Left kidney (tissue), 2 donors: ENCODE data around the gene SPAG16. TPM values are rescaled to one million over a fixed set of nuclear protein-coding genes. Genes with fewer than 3 reads are reported as not detected.
"Not testable (repeated sequence)": the region's sequence is repeated elsewhere in the genome, so short reads cannot be mapped to it uniquely, and the experiment has no call there.

Source experiments
- DNase-seq: peaks from one replicate; pipeline ENCODE4 v3.0.0-alpha.2; 2013
- polyA plus RNA-seq: library from polyadenylated mRNA; unstranded; fragments of 120-200 nt; gene quantifications from one replicate; pipeline ENCODE4 v1.2.1, GENCODE V29; 2013; ENCODE audit not compliant: insufficient read length

Gene SPAG16
- polyA plus RNA-seq, 1 donor: 71.7 TPM

- DNase-seq: no peak
These were observed 18.6 kb upstream of the SPAG16 start for GRCh38 chr2:213265679-213266078.

DNA sequence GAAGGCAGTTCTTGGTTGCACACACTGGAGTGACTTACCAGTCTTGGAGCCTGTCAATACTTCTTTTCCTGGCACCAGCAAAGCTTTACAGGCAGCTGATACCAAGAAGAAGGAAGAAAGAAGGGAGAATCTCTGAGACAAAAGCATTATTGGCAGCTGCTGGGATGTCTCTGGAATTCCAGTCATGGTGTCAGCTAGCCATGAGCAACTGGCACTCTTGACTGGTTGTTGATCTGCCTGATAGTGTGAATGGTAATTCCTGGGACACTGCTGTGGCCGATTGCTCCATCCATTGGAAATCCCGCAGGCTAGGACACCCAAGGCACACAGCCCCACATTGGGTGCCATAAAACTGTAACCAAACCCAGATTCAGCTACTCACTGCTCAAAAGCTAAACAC, 17.8 kb upstream of the SPAG16 start:
- DNase-seq: no peak

GRCh38 chr2:213271947-213272346, 12.3 kb upstream of the SPAG16 start:
- no peak for DNase-seq

- no peak for DNase-seq
These were observed 10.1 kb upstream of the SPAG16 start for GRCh38 chr2:213274143-213274542.

GRCh38 chr2:213275265-213275664, 9.0 kb upstream of the SPAG16 start:
- no peak for DNase-seq

GRCh38 chr2:213277134-213277533, 7.1 kb upstream of the SPAG16 start:
- DNase-seq: not testable (repeated sequence)

GRCh38 chr2:213279116-213279620, 5.1 kb upstream of the SPAG16 start:
- no peak for DNase-seq

DNA sequence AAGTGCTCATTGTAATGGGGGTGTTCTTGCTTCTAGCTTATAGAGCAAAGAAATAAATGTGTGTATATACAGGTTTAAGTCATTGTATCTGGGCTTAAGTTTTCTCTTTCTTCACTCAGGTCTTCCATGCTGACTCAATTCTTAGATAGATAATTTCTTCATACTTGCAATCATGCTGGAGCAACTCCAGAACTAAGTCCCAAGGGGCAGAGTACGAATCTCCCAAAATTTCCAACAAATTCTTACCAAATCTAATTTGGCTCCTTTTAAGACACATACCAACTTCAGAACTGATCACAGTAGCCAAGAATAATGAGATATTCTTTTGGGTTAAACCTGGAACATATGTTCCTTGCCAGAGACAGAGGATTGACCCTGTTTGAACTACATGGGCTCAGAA, 4.3 kb upstream of the SPAG16 start:
- no peak for DNase-seq

DNA sequence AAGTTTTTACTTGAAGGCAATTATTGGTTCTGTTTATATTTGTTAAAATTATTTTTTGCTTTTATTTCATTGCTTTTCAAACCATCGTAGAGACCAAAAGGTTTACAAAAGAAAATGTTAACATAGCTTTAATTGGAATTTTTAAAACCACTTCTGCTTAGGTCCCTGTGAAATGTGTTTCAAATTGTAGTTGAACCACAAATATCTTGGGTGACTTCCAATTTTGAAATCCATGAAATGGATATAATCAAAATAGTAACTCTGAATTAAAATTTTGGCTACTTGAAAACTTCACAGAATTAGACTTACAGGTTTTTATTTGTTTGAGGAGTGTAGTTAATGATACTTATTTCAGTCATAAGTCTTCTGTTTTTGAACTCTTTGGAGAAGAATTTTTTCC, 3.1 kb upstream of the SPAG16 start:
- no peak for DNase-seq

GRCh38 chr2:213285404-213285803, 1.1 kb downstream of the SPAG16 start:
- no peak for DNase-seq

DNA sequence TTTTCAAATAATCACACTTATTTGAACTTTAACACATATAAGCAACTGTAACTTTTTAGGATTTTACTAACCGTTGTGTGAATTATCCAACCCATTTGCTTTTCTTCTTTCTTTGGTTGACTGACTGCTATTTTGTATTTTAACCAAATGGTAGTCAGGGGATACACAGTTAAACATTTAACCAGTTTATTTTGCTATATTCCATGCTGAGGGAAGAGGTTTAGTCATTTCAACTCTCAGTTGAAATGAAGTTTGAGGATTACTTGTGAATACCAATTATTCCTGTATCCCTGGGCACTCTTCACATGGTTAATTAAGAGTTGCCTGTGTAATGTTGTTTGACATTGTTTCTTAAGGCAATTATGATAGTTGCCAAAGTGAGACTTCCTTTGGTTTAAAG, 1.9 kb downstream of the SPAG16 start:
- DNase-seq: no peak

DNA sequence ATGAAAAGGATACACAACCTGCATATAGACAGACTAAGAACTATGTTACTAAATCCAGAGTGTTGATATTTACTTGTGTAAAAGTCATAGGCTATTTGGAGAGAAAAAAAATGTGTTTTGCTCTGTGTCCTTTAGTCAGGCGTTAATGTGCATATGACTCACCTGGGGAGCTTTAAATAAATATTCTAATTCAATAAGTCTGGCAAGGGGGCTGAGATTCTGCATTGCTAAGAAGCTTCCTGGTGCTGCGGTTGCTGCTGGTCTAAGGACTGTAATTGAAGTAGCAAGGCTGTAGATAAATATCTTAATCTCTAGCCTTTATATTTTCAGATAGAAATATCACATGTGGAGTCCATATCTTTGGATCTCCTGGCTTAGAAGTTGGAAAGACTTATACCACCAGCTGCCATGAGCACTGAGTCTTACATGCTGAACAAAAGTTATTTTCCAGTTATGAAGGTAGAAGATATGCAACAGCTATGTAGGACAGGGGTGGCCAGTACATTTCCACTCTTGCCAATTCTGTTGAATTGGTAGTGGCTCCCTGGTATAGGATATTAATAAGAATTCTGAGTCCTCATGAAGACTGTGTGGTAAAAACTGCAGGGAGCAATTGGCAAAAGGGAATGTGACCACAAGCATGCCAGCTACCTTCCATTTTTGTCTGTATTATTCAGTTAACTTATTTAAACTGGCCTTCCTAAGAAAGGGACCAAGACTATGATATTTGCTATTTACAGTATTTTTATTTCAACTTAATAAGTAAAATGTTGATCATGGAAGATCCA, 4.8 kb downstream of the SPAG16 start:
- no peak for DNase-seq

GRCh38 chr2:213290501-213290900, 6.2 kb downstream of the SPAG16 start:
- DNase-seq: no peak

DNA sequence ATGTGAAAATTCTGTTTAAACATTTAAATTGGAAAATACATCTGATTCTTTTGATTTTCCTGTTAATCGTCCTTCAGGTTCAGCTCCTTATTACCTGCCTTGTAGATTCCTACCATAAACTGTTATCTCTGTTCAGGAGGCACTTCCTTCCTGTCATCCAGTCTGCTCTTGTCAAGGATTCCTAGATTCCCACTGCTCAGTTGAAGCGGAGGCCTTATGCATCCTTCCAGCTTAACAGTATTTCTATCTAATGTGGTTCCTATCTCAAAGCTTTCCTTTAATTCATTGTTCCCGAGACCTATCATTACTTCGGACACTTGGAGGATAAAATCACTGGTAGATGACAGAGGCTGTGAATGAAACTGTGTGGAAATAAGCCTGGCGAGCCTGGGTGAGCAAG, 12.0 kb downstream of the SPAG16 start:
- DNase-seq: no peak

DNA sequence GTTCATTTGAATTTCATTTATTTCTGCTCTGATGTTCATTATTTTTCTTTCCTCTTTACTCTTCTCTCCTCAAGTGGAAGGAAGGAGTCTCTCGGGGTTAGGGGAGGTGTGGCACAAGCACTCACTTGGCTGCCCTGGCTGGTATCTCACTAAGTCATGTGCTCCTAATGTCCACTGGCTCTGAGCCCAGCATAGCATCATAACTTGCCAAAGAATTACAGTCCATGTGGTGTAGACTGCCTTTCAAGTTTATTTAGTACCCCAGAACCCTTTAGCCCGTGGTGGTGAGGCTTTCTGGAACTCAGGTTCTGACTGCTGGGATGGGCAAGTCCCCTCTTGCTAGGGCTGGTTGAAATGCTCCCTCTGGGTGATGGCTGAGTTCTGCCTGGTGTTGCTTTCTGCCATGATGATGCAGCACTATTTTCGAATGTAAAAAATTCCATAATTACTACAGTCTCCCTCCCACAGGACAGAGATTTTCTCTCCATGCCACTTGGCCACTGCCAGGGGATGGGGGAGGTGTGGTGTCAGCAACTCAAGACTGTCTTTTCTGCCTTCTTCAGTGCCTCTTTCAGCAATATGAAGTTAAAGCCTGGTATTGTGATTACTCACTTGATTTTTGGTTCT, 22.2 kb downstream of the SPAG16 start:
- DNase-seq: no peak

DNA sequence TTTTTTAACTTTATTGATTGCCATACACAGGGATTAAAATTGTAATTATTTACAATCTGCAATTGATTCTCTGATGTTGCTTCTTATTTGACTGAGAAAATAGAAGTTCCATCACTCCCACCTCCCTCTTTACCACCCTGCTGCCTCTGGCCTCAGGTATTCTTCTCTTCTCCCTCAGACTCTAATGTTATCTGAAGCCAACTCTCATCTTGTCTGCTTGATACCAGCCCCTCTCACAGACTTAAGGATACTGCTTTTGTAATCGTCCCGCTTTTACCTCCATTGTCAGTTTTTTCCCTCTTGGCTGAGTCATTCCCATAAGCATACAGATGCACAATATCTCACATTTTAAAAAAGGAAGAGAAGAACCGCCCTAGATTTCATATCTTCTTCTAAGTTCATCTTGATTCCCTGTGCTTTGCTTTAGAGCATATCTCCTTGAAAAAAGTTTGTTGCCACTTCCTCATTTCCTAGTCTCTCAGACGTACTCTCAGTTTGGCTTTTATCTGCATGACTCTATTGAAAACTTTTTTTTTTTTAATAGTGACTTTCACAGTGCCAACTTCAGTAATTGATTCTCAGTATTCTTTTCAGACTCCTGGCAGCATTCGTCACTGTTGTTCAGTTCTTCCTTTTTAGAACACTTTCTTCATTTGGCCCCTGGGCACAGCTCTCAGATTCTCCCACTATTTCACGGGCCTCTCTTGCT, 31.1 kb downstream of the SPAG16 start:
- DNase-seq: no peak

DNA sequence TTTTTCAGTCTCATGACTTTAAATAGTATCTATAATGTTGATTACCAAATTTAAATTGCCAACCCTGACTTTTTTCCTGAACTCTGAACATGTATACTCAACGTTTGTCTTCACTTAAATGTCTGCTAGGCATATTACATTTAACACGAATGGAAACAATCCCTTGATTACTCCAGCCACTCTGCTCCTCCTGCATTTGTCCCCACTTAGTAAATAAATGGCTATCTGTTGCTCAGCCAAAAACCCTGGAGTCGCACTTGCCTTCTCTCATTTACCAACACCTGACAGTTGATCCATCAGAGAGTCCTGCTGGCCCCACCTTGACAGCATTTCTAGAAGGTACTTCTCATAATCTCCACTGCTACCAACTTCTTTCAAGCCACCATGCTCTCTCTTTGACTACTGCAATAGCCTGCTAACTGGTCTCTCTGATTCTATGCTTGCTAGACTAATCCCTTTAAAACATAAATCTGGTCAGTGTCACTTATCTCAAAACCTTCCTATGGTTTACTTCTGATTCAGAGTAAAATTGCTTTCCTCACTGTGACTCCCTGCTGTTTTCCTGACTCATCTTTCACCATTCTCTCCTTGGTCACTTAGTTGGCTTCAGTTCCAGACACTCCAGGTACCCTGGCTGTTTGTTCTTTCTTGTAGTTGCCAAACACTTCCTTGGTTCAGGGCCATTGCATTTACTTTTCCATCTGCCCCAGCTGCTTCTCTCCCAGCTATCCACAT, 31.9 kb downstream of the SPAG16 start:
- DNase-seq: no peak

GRCh38 chr2:213317929-213318328, 33.7 kb downstream of the SPAG16 start:
- DNase-seq: no peak

DNA sequence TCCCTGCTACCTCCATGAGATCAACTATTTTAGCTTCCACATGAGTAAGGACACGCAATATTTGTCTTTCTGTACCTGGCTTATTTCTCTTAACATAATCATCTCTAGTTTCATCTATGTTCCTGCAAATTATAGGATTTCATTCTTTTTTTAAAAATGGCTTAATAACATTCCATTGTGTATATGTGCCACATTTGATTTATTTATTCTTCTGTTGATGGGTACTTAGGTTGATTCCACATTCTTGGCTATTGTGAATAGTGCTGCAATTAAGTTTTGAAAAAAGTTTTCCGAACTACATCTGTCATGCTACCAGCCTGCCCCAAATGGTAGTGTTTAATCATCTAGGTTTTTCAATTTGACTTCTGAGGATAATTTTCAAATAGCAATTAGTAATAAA, 36.3 kb downstream of the SPAG16 start:
- DNase-seq: no peak

DNA sequence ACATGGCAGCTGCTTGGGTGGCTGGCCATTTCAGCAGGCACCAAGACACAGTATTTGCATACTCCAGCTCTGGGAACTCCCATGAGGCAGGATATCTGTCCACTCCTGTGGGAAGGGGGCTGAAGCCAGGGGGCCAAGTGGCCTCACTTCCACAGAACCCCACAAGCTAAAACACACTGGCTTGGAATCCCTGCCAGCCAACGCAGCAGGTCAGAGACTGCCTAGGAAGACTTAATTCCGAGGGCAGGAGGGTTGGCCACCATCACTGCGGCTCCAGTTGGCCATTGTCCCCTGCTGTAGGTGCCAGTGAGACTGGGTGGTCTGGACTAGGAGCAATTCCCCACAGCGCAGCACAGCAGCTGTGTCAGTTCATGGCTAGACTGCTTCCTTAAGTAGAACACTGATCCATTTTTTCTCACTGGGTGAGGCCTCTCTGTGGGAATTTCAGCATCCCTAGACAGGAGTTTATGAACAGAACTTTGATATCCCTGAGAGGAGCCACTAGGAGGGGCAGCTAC, 52.0 kb downstream of the SPAG16 start:
- DNase-seq: no peak

DNA sequence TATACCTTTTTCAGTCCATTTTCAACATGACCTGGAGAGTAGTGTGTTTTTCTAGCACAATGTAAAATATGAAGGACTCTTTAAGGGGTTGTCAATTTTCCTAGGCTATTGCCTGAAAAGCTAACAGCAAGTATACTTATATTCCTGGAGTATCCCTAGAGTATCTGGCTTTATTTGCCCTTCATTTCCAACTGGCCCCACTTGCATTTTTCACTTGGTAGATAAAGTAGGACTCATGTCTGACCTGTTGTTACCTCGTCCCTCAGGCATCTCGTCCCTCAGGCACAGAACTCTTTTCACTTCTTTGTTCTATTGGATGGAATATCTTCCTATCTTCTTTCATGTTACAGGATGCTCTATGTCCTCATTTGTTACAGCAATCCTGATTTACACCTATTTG, 69.2 kb downstream of the SPAG16 start:
- no peak for DNase-seq

DNA sequence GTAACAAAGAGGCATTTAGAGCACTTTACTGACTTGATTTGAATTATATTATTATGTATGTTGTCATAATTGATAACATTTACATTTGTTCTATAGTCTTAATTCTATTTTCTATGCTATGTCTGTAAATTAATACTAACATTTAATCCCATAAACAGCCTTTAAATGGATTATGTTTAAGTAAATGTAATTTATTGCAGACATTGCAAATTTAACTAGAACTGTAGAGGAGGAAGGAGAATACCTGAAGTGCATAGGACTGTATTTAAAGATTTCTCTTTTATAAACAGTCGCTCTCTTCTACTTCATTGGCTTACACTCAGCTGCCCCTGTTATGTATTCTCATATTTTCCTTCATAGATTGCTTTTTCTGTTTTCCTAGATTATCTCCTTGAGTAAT, 92.4 kb downstream of the SPAG16 start:
- no peak for DNase-seq
